Measurements from ENCODE around the gene IFT80.

DNA sequence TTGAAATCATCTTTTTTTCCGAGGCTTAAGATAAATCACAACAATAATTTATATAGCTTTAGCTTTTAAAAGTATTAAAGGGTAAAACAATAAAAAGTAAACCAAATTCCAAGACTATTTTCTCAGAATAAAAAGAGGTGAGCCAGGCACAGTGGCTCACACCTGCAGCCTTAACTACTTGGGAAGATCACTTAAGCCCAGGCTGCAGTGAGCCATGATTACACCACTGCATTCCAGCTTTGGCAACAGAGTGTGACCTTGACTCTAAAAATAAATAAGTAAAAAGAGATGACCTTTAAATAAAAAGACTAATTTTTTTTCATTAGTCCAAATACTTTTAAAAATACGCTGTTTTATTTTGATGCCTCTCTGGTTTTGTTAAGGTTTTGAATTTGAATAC is 119.4 kb downstream of the IFT80 start:
- TF ChIP-seq, protein P1, sequence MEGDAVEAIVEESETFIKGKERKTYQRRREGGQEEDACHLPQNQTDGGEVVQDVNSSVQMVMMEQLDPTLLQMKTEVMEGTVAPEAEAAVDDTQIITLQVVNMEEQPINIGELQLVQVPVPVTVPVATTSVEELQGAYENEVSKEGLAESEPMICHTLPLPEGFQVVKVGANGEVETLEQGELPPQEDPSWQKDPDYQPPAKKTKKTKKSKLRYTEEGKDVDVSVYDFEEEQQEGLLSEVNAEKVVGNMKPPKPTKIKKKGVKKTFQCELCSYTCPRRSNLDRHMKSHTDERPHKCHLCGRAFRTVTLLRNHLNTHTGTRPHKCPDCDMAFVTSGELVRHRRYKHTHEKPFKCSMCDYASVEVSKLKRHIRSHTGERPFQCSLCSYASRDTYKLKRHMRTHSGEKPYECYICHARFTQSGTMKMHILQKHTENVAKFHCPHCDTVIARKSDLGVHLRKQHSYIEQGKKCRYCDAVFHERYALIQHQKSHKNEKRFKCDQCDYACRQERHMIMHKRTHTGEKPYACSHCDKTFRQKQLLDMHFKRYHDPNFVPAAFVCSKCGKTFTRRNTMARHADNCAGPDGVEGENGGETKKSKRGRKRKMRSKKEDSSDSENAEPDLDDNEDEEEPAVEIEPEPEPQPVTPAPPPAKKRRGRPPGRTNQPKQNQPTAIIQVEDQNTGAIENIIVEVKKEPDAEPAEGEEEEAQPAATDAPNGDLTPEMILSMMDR (IDR thresholded peaks at IDR 0.05; ENCODE audit: extremely low read depth in 1 of 2, insufficient read depth in 1 of 2, low read depth in 1 of 2, low read length in 2 of 2), result no peak
- TF ChIP-seq EZH2 (IDR thresholded peaks at IDR 0.05; ENCODE audit: borderline replicate concordance, low read depth, low read length, severe bottlenecking), result no peak
- no peak for TF ChIP-seq POLR2A (IDR thresholded peaks at IDR 0.05; ENCODE audit: low read depth, low read length)
- TF ChIP-seq MYC (IDR thresholded peaks at IDR 0.05; ENCODE audit: low read depth, low read length), result no peak
- TF ChIP-seq POLR2AphosphoS5 (IDR thresholded peaks at IDR 0.05; ENCODE audit: insufficient read depth, low read depth, low read length), result no peak
- TF ChIP-seq FOS (IDR thresholded peaks at IDR 0.05; ENCODE audit: borderline replicate concordance, insufficient read depth, low read length), result no peak
- TF ChIP-seq, protein P2, sequence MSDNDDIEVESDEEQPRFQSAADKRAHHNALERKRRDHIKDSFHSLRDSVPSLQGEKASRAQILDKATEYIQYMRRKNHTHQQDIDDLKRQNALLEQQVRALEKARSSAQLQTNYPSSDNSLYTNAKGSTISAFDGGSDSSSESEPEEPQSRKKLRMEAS (IDR thresholded peaks at IDR 0.05; ENCODE audit: insufficient read depth, insufficient read length), result no peak
- no peak for TF ChIP-seq JUN (IDR thresholded peaks at IDR 0.05; ENCODE audit: borderline replicate concordance, insufficient read depth, insufficient read length, low read depth)

All from endothelial cell of umbilical vein (primary cell).